Tibial nerve (tissue), 4 donors: ENCODE data around the gene SARM1. TPM values are rescaled to one million over a fixed set of nuclear protein-coding genes. Genes with fewer than 3 reads are reported as not detected.

ENCODE experiments used
- DNase-seq, 2 donors: peaks; one replicate each; pipeline ENCODE4 v3.0.0-alpha.2; 2019; ENCODE audit warnings: low spot score in 2 of 2
- H3K27ac ChIP-seq, 4 donors: fragments of 200-600 bp; sonication (generic) in 3 of 4; one replicate each; pipeline ENCODE4 v1.5.1; 2017 to 2019; ENCODE audit warnings: mild to moderate bottlenecking in 1 of 4
- H3K27me3 ChIP-seq, 2 donors: fragments of 200-600 bp; sonication (generic) in 1 of 2; one replicate each; pipeline versions ENCODE4 v1.5.1 to v1.6.0; 2017 to 2019
- H3K36me3 ChIP-seq, 3 donors: fragments of 200-600 bp; sonication (generic); one replicate each; pipeline ENCODE4 v1.5.1; 2018 to 2019
- H3K4me1 ChIP-seq, 4 donors: fragments of 200-600 bp; sonication (generic) in 3 of 4; one replicate each; pipeline ENCODE4 v1.5.1; 2017 to 2019
- H3K4me3 ChIP-seq, 4 donors: fragments of 200-600 bp; sonication (generic) in 3 of 4; one replicate each; pipeline ENCODE4 v1.5.1; 2017 to 2019; ENCODE audit warnings: mild to moderate bottlenecking in 1 of 4, moderate library complexity in 1 of 4
- H3K9me3 ChIP-seq, 4 donors: fragments of 200-600 bp; sonication (generic) in 3 of 4; one replicate each; pipeline ENCODE4 v1.5.1; 2017 to 2019
- EP300 ChIP-seq, 2 donors: sonication (generic); formaldehyde crosslinking; IDR thresholded peaks; one replicate each; pipeline ENCODE4 v1.6.1; 2017; ENCODE audit warnings: antibody characterized with exemption in 2 of 2, mild to moderate bottlenecking in 1 of 2
- POLR2A ChIP-seq, 2 donors: fragments of 450-650 bp; IDR thresholded peaks; one replicate each; pipeline ENCODE4 v1.6.1; 2017; ENCODE audit warnings: antibody characterized with exemption in 2 of 2, mild to moderate bottlenecking in 2 of 2, moderate library complexity in 2 of 2
- WGBS, 2 donors: methylation state at CpG; one replicate each; pipeline ENCODE4 v1.1.5; 2018; 5-methylcytosine and 5-hydroxymethylcytosine counted together
- total RNA-seq, 4 donors: library from RNA; depleted of rRNA; stranded (reverse); fragments of >200 nt; gene quantifications; one replicate each; pipeline ENCODE4 v1.1.0, GENCODE V29; 2016
- TF ChIP-seq, protein P1 (sequence below), 5 experiments: fragments of 200-600 bp in 3 of 5; fragments of 450-650 bp in 2 of 5; sonication (generic) in 3 of 5; IDR thresholded peaks; one replicate each; pipeline ENCODE4 v1.5.1; 2016 to 2019; ENCODE audit warnings: antibody characterized with exemption in 5 of 5, mild to moderate bottlenecking in 3 of 5, moderate library complexity in 2 of 5

SARM1 gene
- total RNA-seq, 4 donors from 2014 or later = 5.4 to 18.6 (median 13.8) TPM

DNA sequence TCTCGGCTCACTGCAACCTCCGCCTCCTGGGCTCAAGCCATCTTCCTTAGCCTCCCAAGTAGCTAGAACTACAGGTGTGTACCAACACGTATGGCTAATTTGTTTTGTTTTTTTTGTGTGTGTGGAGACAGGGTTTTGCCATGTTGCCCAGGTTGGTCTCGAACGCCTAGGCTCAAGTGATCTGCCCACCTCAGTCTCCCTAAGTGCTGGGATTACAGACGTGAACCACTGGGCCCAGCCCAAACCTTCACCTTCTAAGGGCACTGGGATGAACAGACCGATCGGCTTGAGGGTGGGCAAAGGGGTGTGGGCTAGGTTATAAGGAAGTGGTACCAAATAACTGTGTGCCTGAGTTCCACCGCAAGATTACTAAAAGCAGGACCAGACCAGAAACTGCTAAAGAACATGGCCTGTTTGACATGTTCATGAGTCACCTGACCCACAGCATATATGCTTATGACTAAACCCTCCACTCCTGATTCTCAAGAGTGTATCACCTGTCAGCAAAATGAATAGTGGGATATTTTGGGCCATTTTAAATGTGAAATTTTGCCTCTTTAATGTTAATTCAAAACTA lies 44.4 kb upstream of the SARM1 start:
- TF ChIP-seq EP300 (IDR thresholded peaks at IDR 0.05) (no peak), POLR2A (IDR thresholded peaks at IDR 0.05) (no peak)
- TF ChIP-seq, protein P1, sequence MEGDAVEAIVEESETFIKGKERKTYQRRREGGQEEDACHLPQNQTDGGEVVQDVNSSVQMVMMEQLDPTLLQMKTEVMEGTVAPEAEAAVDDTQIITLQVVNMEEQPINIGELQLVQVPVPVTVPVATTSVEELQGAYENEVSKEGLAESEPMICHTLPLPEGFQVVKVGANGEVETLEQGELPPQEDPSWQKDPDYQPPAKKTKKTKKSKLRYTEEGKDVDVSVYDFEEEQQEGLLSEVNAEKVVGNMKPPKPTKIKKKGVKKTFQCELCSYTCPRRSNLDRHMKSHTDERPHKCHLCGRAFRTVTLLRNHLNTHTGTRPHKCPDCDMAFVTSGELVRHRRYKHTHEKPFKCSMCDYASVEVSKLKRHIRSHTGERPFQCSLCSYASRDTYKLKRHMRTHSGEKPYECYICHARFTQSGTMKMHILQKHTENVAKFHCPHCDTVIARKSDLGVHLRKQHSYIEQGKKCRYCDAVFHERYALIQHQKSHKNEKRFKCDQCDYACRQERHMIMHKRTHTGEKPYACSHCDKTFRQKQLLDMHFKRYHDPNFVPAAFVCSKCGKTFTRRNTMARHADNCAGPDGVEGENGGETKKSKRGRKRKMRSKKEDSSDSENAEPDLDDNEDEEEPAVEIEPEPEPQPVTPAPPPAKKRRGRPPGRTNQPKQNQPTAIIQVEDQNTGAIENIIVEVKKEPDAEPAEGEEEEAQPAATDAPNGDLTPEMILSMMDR (IDR thresholded peaks at IDR 0.05) = no peak
- WGBS, 2 donors = 86 to 90% methylated on average over 9 of the region's 9 CpGs
- Histone ChIP-seq H3K9me3 (no peaks in the 10 kb centered on the region), H3K36me3 (peaks cover 0 to 65% (median 5%) of the 10 kb centered on the region in 3 donors), H3K27me3 (no peaks in the 10 kb centered on the region), H3K27ac (no peak overlapping the region), H3K4me3 (no peak overlapping the region), H3K4me1 (no peaks in the 10 kb centered on the region)
- DNase-seq = no peak

DNA sequence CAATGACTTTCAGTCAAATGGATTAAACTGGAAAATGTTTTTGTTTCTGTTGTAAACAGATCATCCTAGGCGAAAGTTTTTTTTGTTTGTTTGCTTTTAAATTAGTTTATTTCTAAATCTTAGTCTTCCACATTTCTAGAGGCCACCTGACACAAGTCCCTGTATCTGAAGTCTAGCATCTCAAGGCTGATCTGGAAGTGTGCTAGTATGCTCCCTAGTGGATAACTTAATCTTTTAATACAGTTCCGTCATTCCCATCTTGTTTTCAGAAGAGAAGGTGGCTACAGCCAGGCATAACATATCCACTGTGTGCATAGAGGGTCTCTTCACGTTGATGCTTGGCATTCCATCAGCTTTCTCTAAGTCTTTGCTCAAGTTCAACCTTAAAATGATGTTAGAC lies 43.8 kb upstream of the SARM1 start:
- peaks cover 0 to 66% (median 5%) of the 10 kb centered on the region in 3 donors for H3K36me3 ChIP-seq
- 62 to 63% methylated on average over 3 of the region's 3 CpGs for WGBS, 2 donors
- H3K4me1 ChIP-seq = peaks cover 0 to 6% (median 1%) of the 10 kb centered on the region in 4 donors
- no peaks in the 10 kb centered on the region for H3K9me3 ChIP-seq
- TF ChIP-seq, protein P1 (IDR thresholded peaks at IDR 0.05) = no peak
- no peak for TF ChIP-seq EP300 (IDR thresholded peaks at IDR 0.05)
- TF ChIP-seq POLR2A (IDR thresholded peaks at IDR 0.05) = no peak
- H3K4me3 ChIP-seq = no peak overlapping the region
- H3K27me3 ChIP-seq = no peaks in the 10 kb centered on the region
- no peak for DNase-seq
- H3K27ac ChIP-seq = no peak overlapping the region

DNA sequence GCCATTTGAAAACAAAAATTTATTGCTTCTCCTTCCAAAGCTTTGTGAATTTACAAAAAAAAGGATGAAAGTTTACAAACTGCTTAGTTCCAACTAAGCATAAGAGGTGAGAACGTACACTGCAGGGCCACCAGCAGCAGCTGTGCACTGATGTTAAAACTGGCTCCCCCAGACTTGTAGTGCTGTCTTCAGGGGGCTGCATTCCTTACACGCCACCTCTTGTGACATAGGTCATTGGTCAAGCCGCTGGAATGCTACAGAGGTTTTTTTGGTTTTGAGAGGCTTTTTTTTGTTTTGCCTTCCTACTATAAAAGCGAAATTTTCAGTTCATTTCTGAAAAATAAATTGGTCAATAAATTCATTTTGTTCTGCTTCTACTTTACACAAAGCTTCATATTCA lies 43.2 kb upstream of the SARM1 start:
- 38 to 42% methylated on average over 4 of the region's 4 CpGs for WGBS, 2 donors
- no peak for DNase-seq
- Histone ChIP-seq H3K9me3 (no peaks in the 10 kb centered on the region), H3K27me3 (no peaks in the 10 kb centered on the region), H3K4me3 (no peak overlapping the region), H3K36me3 (peaks cover 0 to 66% (median 5%) of the 10 kb centered on the region in 3 donors), H3K4me1 (peaks cover 0 to 11% (median 1%) of the 10 kb centered on the region in 4 donors), H3K27ac (no peak overlapping the region)
- TF ChIP-seq EP300 (IDR thresholded peaks at IDR 0.05) = no peak
- TF ChIP-seq, protein P1 (IDR thresholded peaks at IDR 0.05) = no peak
- TF ChIP-seq POLR2A (IDR thresholded peaks at IDR 0.05) = no peak

DNA sequence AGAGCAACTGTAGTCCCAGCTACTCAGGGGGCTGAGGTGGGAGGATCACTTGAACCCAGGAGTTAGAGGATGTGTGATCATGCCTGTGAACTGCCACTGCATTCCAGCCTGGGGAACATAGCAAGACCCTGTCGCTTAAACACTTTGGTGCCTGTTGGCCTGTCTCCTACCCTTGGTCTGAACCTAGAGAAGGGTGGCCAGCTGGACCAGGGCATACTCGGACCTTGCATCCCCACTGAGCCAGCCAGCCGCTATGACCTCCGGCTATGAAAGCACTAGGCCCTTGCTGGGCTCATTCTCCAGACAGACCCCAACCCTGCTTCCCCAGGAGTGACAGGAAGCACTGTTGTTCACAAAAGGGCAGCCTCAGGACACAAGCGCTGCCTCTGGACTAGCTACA lies 40.8 kb upstream of the SARM1 start:
- 83 to 87% methylated on average over 5 of the region's 5 CpGs for WGBS, 2 donors
- peaks cover 0 to 64% (median 5%) of the 10 kb centered on the region in 3 donors for H3K36me3 ChIP-seq

DNA sequence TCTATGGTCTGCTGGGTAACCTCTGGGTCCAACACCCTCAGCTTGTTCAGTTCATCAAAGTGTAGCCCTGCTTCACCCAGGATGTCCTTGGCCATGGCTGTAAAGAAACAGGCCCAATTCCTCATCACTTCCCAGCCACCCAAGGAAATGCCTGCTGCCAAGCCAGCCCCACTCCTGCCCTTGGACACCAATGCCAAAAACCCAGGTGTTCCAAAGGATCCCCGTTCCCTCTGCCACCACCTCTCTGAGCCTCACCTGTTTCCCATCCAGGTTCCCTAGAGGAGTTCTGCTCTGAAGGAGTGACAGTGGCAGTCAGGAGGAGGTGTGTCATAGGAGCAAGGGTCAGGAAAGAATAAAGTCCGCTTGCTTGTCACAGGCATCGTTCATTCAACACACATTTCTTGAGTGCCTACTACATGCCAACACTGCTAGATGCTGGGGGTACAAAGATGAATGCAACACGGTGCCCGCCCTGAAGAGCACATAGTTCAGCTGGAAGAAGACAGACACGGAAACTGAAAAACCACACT lies 39.5 kb upstream of the SARM1 start:
- H3K27ac ChIP-seq = no peak overlapping the region
- TF ChIP-seq, protein P1 (IDR thresholded peaks at IDR 0.05) = no peak
- TF ChIP-seq POLR2A (IDR thresholded peaks at IDR 0.05) (no peak), EP300 (IDR thresholded peaks at IDR 0.05) (no peak)
- WGBS, 2 donors = 86 to 90% methylated on average over 6 of the region's 6 CpGs
- no peak overlapping the region for H3K4me3 ChIP-seq
- peaks cover 3 to 37% (median 20%) of the 10 kb centered on the region in 4 donors for H3K4me1 ChIP-seq
- no peaks in the 10 kb centered on the region for H3K9me3 ChIP-seq
- H3K36me3 ChIP-seq = peaks cover 0 to 52% (median 5%) of the 10 kb centered on the region in 3 donors
- no peak for DNase-seq
- H3K27me3 ChIP-seq = no peaks in the 10 kb centered on the region

More for the DNA sequence above, 40.8 kb upstream of the SARM1 start:
- no peak for TF ChIP-seq EP300 (IDR thresholded peaks at IDR 0.05)
- TF ChIP-seq, protein P1 (IDR thresholded peaks at IDR 0.05) = no peak
- TF ChIP-seq POLR2A (IDR thresholded peaks at IDR 0.05) = no peak
- no peaks in the 10 kb centered on the region for H3K27me3 ChIP-seq
- H3K4me3 ChIP-seq = no peak overlapping the region
- H3K9me3 ChIP-seq = no peaks in the 10 kb centered on the region
- no peak for DNase-seq
- no peak overlapping the region for H3K27ac ChIP-seq
- peaks cover 3 to 26% (median 12%) of the 10 kb centered on the region in 4 donors for H3K4me1 ChIP-seq
